ENCODE measurements around the gene TNFAIP8L3.
"Not testable (repeated sequence)": the region's sequence is repeated elsewhere in the genome, so short reads cannot be mapped to it uniquely, and the experiment has no call there.

The TNFAIP8L3 gene

DNA sequence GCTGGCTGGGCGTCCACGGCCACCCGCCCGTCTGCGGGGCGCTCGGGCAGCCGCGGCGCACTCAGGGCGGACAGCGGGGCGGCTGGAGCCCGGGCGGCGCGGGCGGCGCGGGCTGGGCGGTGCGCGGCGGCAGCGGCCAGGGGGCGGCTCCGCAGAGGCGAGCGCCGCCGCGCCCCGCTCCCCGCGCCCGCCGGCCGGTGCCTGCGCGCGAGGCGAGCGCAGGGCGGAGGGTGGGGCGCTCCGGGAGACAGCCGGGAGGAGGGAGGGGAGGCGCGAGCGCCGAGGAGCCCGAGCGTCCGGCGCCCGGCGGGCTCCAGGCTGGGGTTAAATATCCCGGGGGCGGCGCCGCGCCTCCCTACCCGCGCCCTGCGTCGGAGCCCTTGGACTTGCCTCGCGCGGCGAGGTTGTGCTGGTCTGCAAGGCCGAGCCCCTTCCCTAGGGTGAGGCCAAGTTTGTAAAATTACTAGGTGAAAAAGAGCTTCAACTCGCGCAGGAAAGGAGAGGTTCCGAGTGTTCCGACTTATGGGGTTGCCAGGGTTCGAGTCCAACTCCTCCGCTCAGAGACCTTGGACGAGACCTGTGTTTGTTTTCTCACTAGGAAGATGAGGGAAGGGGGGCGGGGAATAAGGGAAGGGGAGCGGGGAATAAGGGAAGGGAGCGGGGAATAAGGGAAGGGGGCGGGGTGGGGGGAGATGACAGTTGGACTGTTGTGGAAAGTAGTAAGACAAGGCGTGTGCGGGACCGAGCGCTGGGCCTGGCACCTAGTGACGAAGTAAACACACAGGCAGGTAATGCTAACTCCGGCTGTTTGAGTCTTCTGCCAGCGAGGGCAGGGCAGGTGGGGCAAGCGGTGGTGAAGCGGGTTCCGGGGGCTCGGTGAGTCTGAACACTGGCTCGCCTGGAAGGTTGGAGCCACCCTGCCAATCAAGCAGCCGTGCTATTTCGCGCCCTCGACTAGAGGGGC, at the start of gene TNFAIP8L3:
Gene TNFAIP8L3, minus strand, starts transcription at position 301 of the 964 bp plus-strand sequence. CDS start 311 bp downstream, outside the sequence.
- H3K27ac ChIP-seq: no peak within 1 kb of the TSS
- H3K9ac ChIP-seq (ENCODE audit: insufficient read length): no peak within 1 kb of the TSS
- DNase-seq (ENCODE audit: low read depth, low spot score): no peak
- TF ChIP-seq POLR2AphosphoS5 (IDR thresholded peaks at IDR 0.05; ENCODE audit: borderline replicate concordance, low read depth, low read length) (no peak), EZH2 (IDR thresholded peaks at IDR 0.05) (no peak), FOXP2 (optimal IDR thresholded peaks at IDR 0.05; ENCODE audit: control extremely low read depth, extremely low read length, insufficient read depth) (no peak)
- H3K4me3 ChIP-seq: peak within 1 kb of the TSS; percentile 63
- no peaks in the 10 kb centered on the region for H3K9me3 ChIP-seq (ENCODE audit: low read depth, low read length)
- no peaks in the 10 kb centered on the region for H3K36me3 ChIP-seq (ENCODE audit: insufficient read depth, low read length)

DNA sequence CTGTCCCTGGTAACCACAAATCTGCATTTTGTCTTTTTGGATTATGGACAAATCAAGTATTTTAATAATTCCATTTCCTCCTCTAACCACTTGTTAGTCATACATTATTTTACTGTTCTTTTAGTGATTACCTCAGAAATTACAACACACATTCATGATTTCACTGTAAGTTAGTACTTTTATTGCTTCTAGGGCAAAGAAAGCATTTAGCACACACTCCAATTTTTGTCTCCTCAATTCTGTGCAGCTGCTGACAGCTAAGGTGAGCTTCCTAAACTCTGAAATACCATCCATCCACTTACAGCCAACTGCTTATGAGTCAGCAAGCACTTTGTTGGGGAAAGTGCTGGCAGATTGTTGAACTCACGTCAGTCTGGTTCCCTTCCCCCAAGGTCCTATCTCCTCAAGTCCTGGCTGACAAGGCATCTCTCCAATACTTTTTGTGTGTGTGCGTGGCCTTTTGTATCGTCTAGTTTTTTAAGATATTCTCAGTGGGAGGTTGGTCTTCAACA, 49.4 kb upstream of the TNFAIP8L3 start:
- H3K9ac ChIP-seq (ENCODE audit: insufficient read length): no peak overlapping the region
- no peak overlapping the region for H3K4me3 ChIP-seq
- H3K27ac ChIP-seq: no peak overlapping the region
- no peak for DNase-seq (ENCODE audit: low read depth, low spot score)
- no peak for TF ChIP-seq POLR2AphosphoS5 (IDR thresholded peaks at IDR 0.05; ENCODE audit: borderline replicate concordance, low read depth, low read length)
- TF ChIP-seq FOXP2 (optimal IDR thresholded peaks at IDR 0.05; ENCODE audit: control extremely low read depth, extremely low read length, insufficient read depth): no peak
- no peak for TF ChIP-seq EZH2 (IDR thresholded peaks at IDR 0.05)
- H3K9me3 ChIP-seq (ENCODE audit: low read depth, low read length): no peaks in the 10 kb centered on the region
- H3K36me3 ChIP-seq (ENCODE audit: insufficient read depth, low read length): no peaks in the 10 kb centered on the region

DNA sequence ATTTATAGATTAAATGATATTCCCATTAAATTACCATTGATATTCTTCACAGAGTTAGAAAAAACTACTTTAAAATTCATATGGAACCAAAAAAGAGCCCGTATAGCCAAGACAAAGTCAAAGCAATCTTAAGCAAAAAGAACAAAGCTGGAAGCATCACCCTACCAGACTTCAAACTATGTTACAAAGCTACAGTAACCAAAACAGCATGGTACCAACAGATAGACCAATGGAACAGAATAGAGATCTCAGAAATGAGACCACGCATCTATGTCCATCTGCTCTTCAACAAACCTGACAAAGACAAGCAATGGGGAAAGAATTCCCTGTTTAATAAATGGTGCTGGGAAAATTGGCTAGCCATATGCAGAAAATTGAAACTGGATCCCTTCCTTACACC, 45.6 kb upstream of the TNFAIP8L3 start:
- DNase-seq (ENCODE audit: low read depth, low spot score); H3K9me3 ChIP-seq (ENCODE audit: low read depth, low read length); H3K36me3 ChIP-seq (ENCODE audit: insufficient read depth, low read length); H3K9ac ChIP-seq (ENCODE audit: insufficient read length); H3K4me3 ChIP-seq; H3K27ac ChIP-seq: not testable (repeated sequence)

GRCh38 chr15:51139091-51139490, 44.4 kb upstream of the TNFAIP8L3 start:
- DNase-seq (ENCODE audit: low read depth, low spot score): no peak
- no peak for TF ChIP-seq EZH2 (IDR thresholded peaks at IDR 0.05)
- no peak for TF ChIP-seq FOXP2 (optimal IDR thresholded peaks at IDR 0.05; ENCODE audit: control extremely low read depth, extremely low read length, insufficient read depth)
- TF ChIP-seq POLR2AphosphoS5 (IDR thresholded peaks at IDR 0.05; ENCODE audit: borderline replicate concordance, low read depth, low read length): no peak
- no peaks in the 10 kb centered on the region for H3K36me3 ChIP-seq (ENCODE audit: insufficient read depth, low read length)
- no peaks in the 10 kb centered on the region for H3K9me3 ChIP-seq (ENCODE audit: low read depth, low read length)
- no peak overlapping the region for H3K9ac ChIP-seq (ENCODE audit: insufficient read length)
- no peak overlapping the region for H3K27ac ChIP-seq
- no peak overlapping the region for H3K4me3 ChIP-seq

GRCh38 chr15:51137880-51138430, 43.2 kb upstream of the TNFAIP8L3 start:
- Histone ChIP-seq H3K36me3 (ENCODE audit: insufficient read depth, low read length) (no peaks in the 10 kb centered on the region), H3K9me3 (ENCODE audit: low read depth, low read length) (no peaks in the 10 kb centered on the region), H3K27ac (no peak overlapping the region), H3K9ac (ENCODE audit: insufficient read length) (no peak overlapping the region), H3K4me3 (no peak overlapping the region)
- DNase-seq (ENCODE audit: low read depth, low spot score): no peak
- TF ChIP-seq FOXP2 (optimal IDR thresholded peaks at IDR 0.05; ENCODE audit: control extremely low read depth, extremely low read length, insufficient read depth) (no peak), EZH2 (IDR thresholded peaks at IDR 0.05) (no peak), POLR2AphosphoS5 (IDR thresholded peaks at IDR 0.05; ENCODE audit: borderline replicate concordance, low read depth, low read length) (no peak)

- Histone ChIP-seq H3K9me3 (ENCODE audit: low read depth, low read length) (no peaks in the 10 kb centered on the region), H3K9ac (ENCODE audit: insufficient read length) (no peak overlapping the region), H3K4me3 (no peak overlapping the region), H3K27ac (no peak overlapping the region), H3K36me3 (ENCODE audit: insufficient read depth, low read length) (no peaks in the 10 kb centered on the region)
- DNase-seq (ENCODE audit: low read depth, low spot score): no peak
- TF ChIP-seq FOXP2 (optimal IDR thresholded peaks at IDR 0.05; ENCODE audit: control extremely low read depth, extremely low read length, insufficient read depth): no peak
- no peak for TF ChIP-seq POLR2AphosphoS5 (IDR thresholded peaks at IDR 0.05; ENCODE audit: borderline replicate concordance, low read depth, low read length)
- no peak for TF ChIP-seq EZH2 (IDR thresholded peaks at IDR 0.05)
These were observed 42.3 kb upstream of the TNFAIP8L3 start for GRCh38 chr15:51137024-51137423.

- no peak for DNase-seq (ENCODE audit: low read depth, low spot score)
- H3K36me3 ChIP-seq (ENCODE audit: insufficient read depth, low read length): no peaks in the 10 kb centered on the region
- TF ChIP-seq FOXP2 (optimal IDR thresholded peaks at IDR 0.05; ENCODE audit: control extremely low read depth, extremely low read length, insufficient read depth) (no peak), POLR2AphosphoS5 (IDR thresholded peaks at IDR 0.05; ENCODE audit: borderline replicate concordance, low read depth, low read length) (no peak), EZH2 (IDR thresholded peaks at IDR 0.05) (no peak)
- no peak overlapping the region for H3K27ac ChIP-seq
- H3K9ac ChIP-seq (ENCODE audit: insufficient read length): no peak overlapping the region
- no peak overlapping the region for H3K4me3 ChIP-seq
- no peaks in the 10 kb centered on the region for H3K9me3 ChIP-seq (ENCODE audit: low read depth, low read length)
These were observed 40.6 kb upstream of the TNFAIP8L3 start for GRCh38 chr15:51135276-51135675.

GRCh38 chr15:51134416-51135199, 39.9 kb upstream of the TNFAIP8L3 start:
- H3K36me3 ChIP-seq (ENCODE audit: insufficient read depth, low read length): no peaks in the 10 kb centered on the region
- no peak overlapping the region for H3K9ac ChIP-seq (ENCODE audit: insufficient read length)
- no peaks in the 10 kb centered on the region for H3K9me3 ChIP-seq (ENCODE audit: low read depth, low read length)
- DNase-seq (ENCODE audit: low read depth, low spot score): no peak
- H3K4me3 ChIP-seq: no peak overlapping the region
- no peak for TF ChIP-seq FOXP2 (optimal IDR thresholded peaks at IDR 0.05; ENCODE audit: control extremely low read depth, extremely low read length, insufficient read depth)
- TF ChIP-seq POLR2AphosphoS5 (IDR thresholded peaks at IDR 0.05; ENCODE audit: borderline replicate concordance, low read depth, low read length): no peak
- TF ChIP-seq EZH2 (IDR thresholded peaks at IDR 0.05): no peak
- no peak overlapping the region for H3K27ac ChIP-seq

Measured in SK-N-MC (cell line).